HCT116 (cell line): ENCODE measurements around the gene HBE1. TPM values are rescaled to one million over a fixed set of nuclear protein-coding genes. Genes with fewer than 3 reads are reported as not detected.

Experiments
- ATAC-seq: fragments of 200-7000 bp; cut with Tn5 transposase; 2 replicates; pipeline ENCODE4 v1.9.1; 2020; ENCODE audit warnings: mild to moderate bottlenecking, moderate library complexity
- BruUV-seq: library from RNA; stranded (reverse); fragments of 400-500 nt; replicated peaks from 2 replicates; lab custom pipeline; 2021; lab: Mats Ljungman, UMichigan
- CTCF ChIA-PET: fragments of 300-600 bp; sonication (Branson Sonifier 250); formaldehyde crosslinking; loops from one replicate; lab custom pipeline; 2021; ENCODE audit warnings: antibody characterized with exemption; lab: Charles Lee
- POLR2A ChIA-PET: fragments of 300-600, 350-600 bp; sonication (Branson Sonifier 250); formaldehyde crosslinking; loops from one replicate; lab custom pipeline; 2021; ENCODE audit warnings: antibody characterized with exemption; lab: Charles Lee
- RAD21 ChIA-PET, 2 experiments: fragments of 300-600 bp; sonication (Branson Sonifier 250); formaldehyde crosslinking; loops; one replicate each; lab custom pipeline; 2023; ENCODE audit warnings: low total read pairs in 2 of 2; ENCODE audit not compliant: uncharacterized antibody in 2 of 2, unreplicated experiment in 2 of 2, low non-redundant PET in 1 of 2; lab: Charles Lee
- DNase-seq: peaks from one replicate; pipeline ENCODE4 v3.0.0-alpha.2; 2010; ENCODE audit warnings: low read depth, low spot score
- H2AFZ ChIP-seq: fragments of 200-600 bp; shearing (Covaris generic), sonication (generic); 2 replicates; pipeline ENCODE4 v1.6.1; 2017; ENCODE audit warnings: low read depth, mixed run types, mixed read lengths, antibody characterized with exemption, low read length; ENCODE audit not compliant: poor library complexity, severe bottlenecking
- H3K27ac ChIP-seq: 2 replicates; pipeline ENCODE4 v1.5.1; 2012; ENCODE audit warnings: low read depth, low read length
- H3K27me3 ChIP-seq: fragments of 200-600 bp; sonication (generic); 2 replicates; pipeline ENCODE4 v1.6.1; 2016; ENCODE audit warnings: mixed run types, low read length, mixed read lengths; ENCODE audit not compliant: insufficient read depth
- H3K36me3 ChIP-seq, 2 experiments: fragments of 200-500 bp in 1 of 2; fragments of 200-600 bp in 1 of 2; sonication (Bioruptor generic) in 1 of 2; sonication (generic) in 1 of 2; 2 replicates each; pipeline versions ENCODE4 v1.5.1 to v1.6.1; 2014 to 2016; ENCODE audit warnings: low read length in 2 of 2, inconsistent platforms in 1 of 2, mixed read lengths in 1 of 2, mixed run types in 1 of 2; ENCODE audit not compliant: insufficient read depth in 2 of 2, control insufficient read depth in 1 of 2
- H3K4me1 ChIP-seq, 2 experiments: fragments of 200-600 bp in 1 of 2; sonication (generic) in 1 of 2; 2 replicates each; pipeline versions ENCODE4 v1.5.1 to v1.6.1; 2012 to 2017; ENCODE audit warnings: low read length in 2 of 2, inconsistent platforms in 1 of 2, mild to moderate bottlenecking in 1 of 2, mixed read lengths in 1 of 2, mixed run types in 1 of 2, moderate library complexity in 1 of 2; ENCODE audit not compliant: insufficient read depth in 2 of 2, control insufficient read depth in 1 of 2
- H3K4me2 ChIP-seq: fragments of 200-600 bp; sonication (generic); 2 replicates; pipeline ENCODE4 v1.6.1; 2017; ENCODE audit warnings: mixed run types, low read length, mixed read lengths
- H3K4me3 ChIP-seq, 2 experiments: fragments of 200-600 bp in 1 of 2; sonication (generic) in 1 of 2; replicated peaks in 1 of 2; 2 replicates each; pipeline ENCODE4 v1.5.1; 2011 to 2016; ENCODE audit warnings: low read length in 2 of 2, control low read depth in 1 of 2, low read depth in 1 of 2, mild to moderate bottlenecking in 1 of 2, mixed read lengths in 1 of 2, mixed run types in 1 of 2
- H3K79me2 ChIP-seq: fragments of 200-600 bp; sonication (generic); 2 replicates; pipeline ENCODE4 v1.6.1; 2017; ENCODE audit warnings: mild to moderate bottlenecking, mixed run types, low read length, moderate library complexity, mixed read lengths; ENCODE audit not compliant: insufficient read depth
- H3K9ac ChIP-seq: fragments of 200-600 bp; sonication (generic); 2 replicates; pipeline ENCODE4 v1.6.1; 2016; ENCODE audit warnings: low read length, mixed read lengths
- H3K9me2 ChIP-seq: fragments of 200-600 bp; sonication (generic), shearing (Covaris generic); 2 replicates; pipeline ENCODE4 v1.6.1; 2017; ENCODE audit warnings: mixed run types, mild to moderate bottlenecking, moderate library complexity; ENCODE audit not compliant: insufficient read depth
- H3K9me3 ChIP-seq, 2 experiments: fragments of 200-500 bp in 1 of 2; fragments of 200-600 bp in 1 of 2; sonication (Bioruptor generic) in 1 of 2; sonication (generic) in 1 of 2; 2 replicates each; pipeline ENCODE4 v1.6.1; 2014 to 2017; ENCODE audit warnings: low read length in 2 of 2, mixed read lengths in 2 of 2, inconsistent platforms in 1 of 2, low read depth in 1 of 2, mild to moderate bottlenecking in 1 of 2, mixed run types in 1 of 2, moderate library complexity in 1 of 2; ENCODE audit not compliant: control insufficient read depth in 1 of 2, insufficient read depth in 1 of 2
- H4K20me1 ChIP-seq: fragments of 200-600 bp; sonication (generic), shearing (Covaris generic); 2 replicates; pipeline ENCODE4 v1.6.1; 2017; ENCODE audit warnings: mixed run types, mild to moderate bottlenecking, moderate library complexity; ENCODE audit not compliant: insufficient read depth
- CEBPB ChIP-seq: IDR thresholded peaks from 2 replicates; pipeline ENCODE4 v1.6.1; 2012; ENCODE audit warnings: low read depth
- CTCF ChIP-seq, 3 experiments: fragments of 200-600 bp in 1 of 3; sonication (generic) in 1 of 3; IDR thresholded peaks in 2 of 3; conservative IDR thresholded peaks in 1 of 3; 2 replicates each; pipeline ENCODE4 v1.5.1; 2012 to 2017; ENCODE audit warnings: low read depth in 2 of 3, low read length in 2 of 3, antibody characterized with exemption in 1 of 3, borderline replicate concordance in 1 of 3, control low read depth in 1 of 3, mild to moderate bottlenecking in 1 of 3, mixed read lengths in 1 of 3, mixed run types in 1 of 3, moderate library complexity in 1 of 3; ENCODE audit not compliant: insufficient read depth in 1 of 3
- EGR1 ChIP-seq: IDR thresholded peaks from 2 replicates; pipeline ENCODE4 v1.6.1; 2012; ENCODE audit warnings: low read depth
- FOSL1 ChIP-seq: IDR thresholded peaks from 2 replicates; pipeline ENCODE4 v1.6.1; 2012; ENCODE audit warnings: low read depth
- MAX ChIP-seq: IDR thresholded peaks from 2 replicates; pipeline ENCODE4 v1.6.1; 2012
- POLR2A ChIP-seq: IDR thresholded peaks from 2 replicates; pipeline ENCODE4 v1.7.0; 2011; ENCODE audit warnings: borderline replicate concordance; ENCODE audit not compliant: insufficient read depth, insufficient read length; ENCODE audit errors: extremely low read depth
- SP1 ChIP-seq: IDR thresholded peaks from 2 replicates; pipeline ENCODE4 v1.6.1; 2012; ENCODE audit warnings: low read depth
- SRF ChIP-seq: IDR thresholded peaks from 2 replicates; pipeline ENCODE4 v1.6.1; 2012; ENCODE audit warnings: low read depth
- ZFX ChIP-seq: fragments of 450-650 bp; IDR thresholded peaks from 2 replicates; pipeline ENCODE4 v1.6.1; 2017
- intact Hi-C: fragments of 100-400 bp; cut with micrococcal nuclease; formaldehyde crosslinking; loops from 2 replicates; pipeline ENCODE4 v1.10.0; 2022
- total RNA-seq: library from RNA; stranded (reverse); gene quantifications from one replicate; pipeline ENCODE4 v1.2.1, GENCODE V29; 2021; ENCODE audit not compliant: unreplicated experiment

HBE1 gene
- total RNA-seq, 1 experiment from 2014 or later, result 212 TPM

GRCh38 chr11:5232176-5232575 is 37.6 kb downstream of the HBE1 start:
- Histone ChIP-seq H3K27me3 (peaks cover 23% of the 10 kb centered on the region), H3K36me3 (no peaks in the 10 kb centered on the region), H3K27ac (no peak overlapping the region), H3K4me1 (no peaks in the 10 kb centered on the region), H4K20me1 (no peaks in the 10 kb centered on the region), H3K79me2 (no peaks in the 10 kb centered on the region), H3K4me3 (no peak overlapping the region), H3K9me3 (no peaks in the 10 kb centered on the region), H3K9me2 (no peaks in the 10 kb centered on the region), H3K9ac (no peak overlapping the region)
- ChIA-PET POLR2A (no interaction called here), RAD21 (no interaction called here), CTCF (no interaction called here)
- intact Hi-C loops, result no loop called here
- BruUV-seq, result no TSS peak
- DNase-seq (no peak), ATAC-seq (no peak)
- no peak for TF ChIP-seq EGR1
- TF ChIP-seq MAX, result no peak
- TF ChIP-seq CTCF (IDR thresholded peaks at IDR 0.05 in 2 of 3, conservative IDR thresholded peaks at IDR 0.05 in 1 of 3; ENCODE audit: borderline replicate concordance in 1 of 3, insufficient read depth in 1 of 3, low read depth in 2 of 3, low read length in 2 of 3), result no peak
- no peak for TF ChIP-seq ZFX
- TF ChIP-seq POLR2A, result no peak
- no peak for TF ChIP-seq CEBPB
- TF ChIP-seq, all 23 proteins: peak for 0
- Histone ChIP-seq H3K4me2 (no peak overlapping the region), H2AFZ (no peak overlapping the region)

GRCh38 chr11:5231111-5231510 is 38.6 kb downstream of the HBE1 start:
- BruUV-seq, result no TSS peak
- no peak overlapping the region for H3K9ac ChIP-seq
- TF ChIP-seq SP1 (no peak), FOSL1 (no peak), SRF (no peak)
- intact Hi-C loops, result no loop called here
- ChIA-PET RAD21 (no interaction called here), CTCF (no interaction called here), POLR2A (no interaction called here)
- no peaks in the 10 kb centered on the region for H3K9me2 ChIP-seq
- H3K27me3 ChIP-seq, result peaks cover 20% of the 10 kb centered on the region
- no peak overlapping the region for H3K27ac ChIP-seq
- no peaks in the 10 kb centered on the region for H3K9me3 ChIP-seq
- DNase-seq, result no peak
- H3K4me3 ChIP-seq, result no peak overlapping the region
- ATAC-seq, result no peak
- H3K79me2 ChIP-seq, result no peaks in the 10 kb centered on the region
- H3K4me1 ChIP-seq, result no peaks in the 10 kb centered on the region
- no peaks in the 10 kb centered on the region for H3K36me3 ChIP-seq
- H3K4me2 ChIP-seq, result no peak overlapping the region
- no peaks in the 10 kb centered on the region for H4K20me1 ChIP-seq
- H2AFZ ChIP-seq, result no peak overlapping the region
